GM19025 (cell line): ENCODE results near the gene METAP1D.
"Not testable (repeated sequence)": the region's sequence is repeated elsewhere in the genome, so short reads cannot be mapped to it uniquely, and the experiment has no call there.

Experiments used
- ATAC-seq: cut with Tn5 transposase; IDR thresholded peaks from one replicate; pipeline ENCODE4 v1.9.1; 2021; ENCODE audit warnings: mild to moderate bottlenecking, low read depth, moderate library complexity; ENCODE audit not compliant: unreplicated experiment

The METAP1D gene

DNA sequence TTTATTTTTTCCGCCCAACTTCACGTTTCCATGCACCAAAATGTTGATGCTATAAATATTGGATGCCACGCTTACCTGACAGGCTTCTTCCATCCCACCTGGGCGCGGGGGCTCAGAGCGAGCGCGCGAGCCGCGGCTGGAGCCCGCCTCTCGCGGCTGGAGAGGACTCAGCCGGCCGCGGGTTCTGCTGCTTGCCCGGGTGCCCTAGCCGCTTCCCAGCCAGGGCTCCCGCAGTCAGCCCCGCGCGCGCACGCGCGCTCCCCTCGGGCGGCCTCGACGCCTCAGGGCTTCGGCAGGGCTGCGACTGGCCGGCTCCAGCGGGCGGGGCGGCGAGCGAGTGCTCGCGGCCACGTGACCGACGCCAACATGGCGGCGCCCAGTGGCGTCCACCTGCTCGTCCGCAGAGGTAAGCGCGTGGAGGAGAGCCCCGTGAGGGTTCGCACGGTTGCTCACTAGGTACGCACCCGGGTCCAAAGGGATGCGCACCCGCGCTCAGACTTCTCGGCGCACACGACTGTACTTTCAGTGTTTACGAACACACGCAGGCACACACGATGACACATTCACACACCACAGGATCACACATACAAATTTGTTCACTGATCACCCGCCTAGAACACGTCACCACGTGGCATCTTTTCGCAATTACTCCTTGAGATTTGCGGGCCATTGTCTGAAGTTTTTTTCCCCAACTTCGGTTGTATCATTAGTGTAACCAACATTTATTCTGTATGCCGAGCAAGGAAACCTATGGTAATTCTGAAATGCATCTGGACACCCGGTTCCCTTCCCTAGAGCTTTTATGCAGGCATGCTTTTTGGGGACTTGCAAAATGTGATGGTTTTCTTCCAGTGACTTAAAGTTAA lies at the start of gene METAP1D:
TSS of gene METAP1D (plus strand) at position 350 of the 866 bp plus-strand sequence. CDS start at position 367, 17 bp downstream.
- peak; percentile 98 for ATAC-seq

DNA sequence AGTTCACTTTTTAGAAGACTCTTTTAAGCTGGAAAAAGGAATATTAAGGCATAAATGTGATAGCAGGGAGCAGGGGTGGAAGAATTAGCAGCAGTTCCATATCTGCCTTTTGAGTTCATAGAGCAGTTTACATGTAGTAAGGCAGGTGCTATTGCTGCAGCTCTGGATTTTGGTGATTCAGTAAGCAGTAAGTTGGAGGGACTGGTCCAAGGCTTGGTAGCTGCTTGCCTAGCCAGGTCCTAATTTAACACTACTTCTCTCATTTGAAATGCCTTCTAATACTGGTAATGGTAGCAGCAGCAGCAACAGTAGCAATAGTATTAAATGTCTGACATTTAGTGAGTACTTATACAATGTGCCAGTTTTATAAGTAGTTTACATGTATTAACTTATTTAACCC lies 47.5 kb upstream of the METAP1D start:
- no peak for ATAC-seq

DNA sequence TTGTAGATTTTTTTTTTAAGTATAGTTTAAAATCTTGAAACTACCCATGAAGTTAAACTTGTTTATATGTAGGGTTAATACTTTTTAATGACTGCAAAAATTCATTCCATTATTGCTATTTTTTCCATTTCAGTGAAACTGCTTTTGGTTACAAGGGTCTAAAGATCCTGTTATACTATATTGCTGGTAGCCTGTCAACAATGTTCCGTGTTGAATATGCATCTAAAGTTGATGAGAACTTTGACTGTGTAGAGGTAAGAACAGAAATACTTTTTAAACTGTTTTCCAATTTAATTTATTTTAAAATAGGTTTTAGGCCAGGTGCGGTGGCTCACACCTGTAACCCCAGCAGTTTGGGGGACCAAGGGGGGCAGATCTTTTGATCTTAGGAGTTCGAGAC lies 47.0 kb upstream of the METAP1D start:
- no peak for ATAC-seq

GRCh38 chr2:171956135-171956825 lies 43.5 kb upstream of the METAP1D start:
- ATAC-seq: no peak

DNA sequence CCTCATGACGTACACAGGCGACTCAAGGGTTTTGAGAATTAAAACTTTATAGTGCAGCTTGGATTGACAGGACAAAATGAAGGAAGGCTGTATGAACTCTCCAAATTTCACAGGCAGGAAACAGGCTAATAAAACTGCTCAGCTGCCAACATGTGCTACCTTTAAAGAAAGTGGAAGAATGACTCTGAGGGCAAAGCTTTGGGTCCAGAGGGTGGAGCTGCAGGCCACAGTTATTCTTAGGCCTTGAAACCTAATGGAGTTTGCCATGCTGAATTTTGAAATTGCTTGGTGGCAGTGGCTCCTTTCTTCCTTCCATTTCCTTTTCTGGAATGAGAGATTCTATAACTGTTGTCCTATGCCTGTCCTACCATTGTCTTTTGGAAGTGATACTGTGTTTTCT lies 42.7 kb upstream of the METAP1D start:
- ATAC-seq: no peak

DNA sequence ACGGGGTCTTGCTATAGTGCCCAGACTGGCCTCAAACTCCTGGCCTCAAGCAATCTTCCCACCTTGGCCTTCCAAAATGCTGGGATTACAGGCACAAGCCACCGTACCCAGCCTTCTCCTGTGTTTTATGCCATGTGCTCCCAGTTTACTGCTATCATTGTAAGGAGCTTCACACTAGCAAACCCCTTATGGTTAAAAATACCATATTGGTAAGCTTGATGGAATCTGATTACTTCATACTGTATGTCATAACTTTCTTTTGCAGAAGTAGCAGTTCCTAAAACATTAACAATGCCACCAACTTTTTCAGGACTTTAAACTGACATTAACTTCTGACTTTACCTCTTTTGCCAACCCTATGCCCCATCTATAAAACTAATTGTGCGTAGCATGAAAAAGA lies 41.3 kb upstream of the METAP1D start:
- ATAC-seq: no peak

- ATAC-seq: no peak
Measured at GRCh38 chr2:171959998-171960397, 39.8 kb upstream of the METAP1D start.

DNA sequence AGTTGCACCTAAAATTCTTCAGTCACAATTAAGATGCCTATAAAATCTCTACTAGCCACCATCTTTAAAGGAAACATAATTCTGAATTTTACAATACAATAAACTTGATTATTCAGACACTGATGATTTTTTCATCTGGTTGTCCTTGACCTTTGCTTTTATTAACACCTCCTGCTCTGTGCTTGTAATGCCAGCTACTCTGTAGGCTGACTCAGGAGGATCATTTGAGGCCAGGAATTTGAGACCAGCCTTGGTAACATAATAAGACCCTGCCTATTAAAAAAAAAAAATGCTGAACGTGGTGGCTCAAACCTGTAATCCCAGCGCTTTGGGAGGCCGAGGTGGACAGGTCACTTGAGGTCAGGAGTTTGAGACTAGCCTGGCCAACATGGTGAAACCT lies 39.2 kb upstream of the METAP1D start:
- ATAC-seq: no peak

DNA sequence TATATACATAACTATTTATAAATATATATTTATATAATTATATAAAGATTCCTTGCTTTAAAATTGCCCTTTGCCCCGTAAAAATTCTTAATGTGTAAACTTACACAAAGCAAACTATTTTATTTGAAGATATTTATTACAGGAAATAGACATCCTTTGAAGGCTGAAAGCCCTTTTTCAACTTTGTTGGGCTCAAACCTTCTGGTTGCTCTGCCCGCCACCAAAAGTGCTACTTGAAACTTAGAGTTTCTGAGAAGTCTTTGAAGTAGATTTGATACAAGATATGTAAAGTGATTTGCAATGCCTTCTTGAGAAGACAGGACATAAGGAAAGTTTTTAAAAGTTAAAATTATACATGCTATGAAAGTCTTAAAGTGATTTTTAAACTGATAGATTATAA lies 36.6 kb upstream of the METAP1D start:
- no peak for ATAC-seq

DNA sequence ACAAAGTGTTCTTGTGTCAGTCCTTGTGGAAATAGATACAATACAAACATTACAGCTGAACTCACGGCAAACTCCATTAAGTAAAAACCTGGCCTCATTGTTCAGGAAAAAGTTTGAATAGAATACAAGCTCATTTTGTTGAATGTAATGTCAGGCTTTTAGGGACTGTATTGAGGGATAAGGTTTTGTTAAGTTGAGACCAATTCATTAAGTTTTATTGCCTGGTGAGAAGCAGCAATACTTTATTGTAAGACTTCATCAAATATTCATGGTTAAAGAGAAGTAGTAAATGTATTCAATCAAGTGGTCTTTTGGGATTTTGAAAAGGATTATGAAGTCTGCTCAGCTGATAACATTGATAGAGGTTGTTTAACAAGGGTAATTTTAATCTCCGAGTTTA lies 35.4 kb upstream of the METAP1D start:
- no peak for ATAC-seq

DNA sequence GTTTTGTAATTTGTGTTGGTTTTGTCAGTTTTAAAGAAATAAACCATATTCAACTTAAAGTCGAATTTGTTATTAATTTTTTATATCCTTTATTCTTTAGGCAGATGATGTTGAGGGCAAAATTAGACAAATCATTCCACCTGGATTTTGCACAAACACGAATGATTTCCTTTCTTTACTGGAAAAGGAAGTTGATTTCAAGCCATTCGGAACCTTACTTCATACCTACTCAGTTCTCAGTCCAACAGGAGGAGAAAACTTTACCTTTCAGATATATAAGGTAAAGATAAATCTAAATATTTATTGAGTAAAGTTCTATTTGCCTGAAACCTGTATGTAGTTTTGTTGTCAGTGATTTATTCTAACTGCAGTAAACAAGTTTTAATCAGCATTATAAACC lies 34.5 kb upstream of the METAP1D start:
- ATAC-seq: no peak

DNA sequence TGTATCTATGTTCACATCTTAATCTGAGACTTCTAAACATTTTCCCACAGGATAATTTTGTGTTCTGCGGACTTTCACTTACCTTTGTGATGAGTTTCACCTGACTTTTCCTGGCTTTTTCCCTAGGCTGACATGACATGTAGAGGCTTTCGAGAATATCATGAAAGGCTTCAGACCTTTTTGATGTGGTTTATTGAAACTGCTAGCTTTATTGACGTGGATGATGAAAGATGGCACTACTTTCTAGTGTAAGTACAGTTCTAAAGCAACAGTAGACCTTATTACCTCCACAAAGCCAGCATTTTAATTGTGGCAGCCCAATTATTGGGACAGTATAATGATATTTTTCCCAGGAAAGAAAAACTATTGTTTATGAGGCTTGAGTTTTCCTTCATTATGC lies 34.1 kb upstream of the METAP1D start:
- no peak for ATAC-seq

- ATAC-seq: no peak
Measured at GRCh38 chr2:171966235-171966634, 33.5 kb upstream of the METAP1D start.

DNA sequence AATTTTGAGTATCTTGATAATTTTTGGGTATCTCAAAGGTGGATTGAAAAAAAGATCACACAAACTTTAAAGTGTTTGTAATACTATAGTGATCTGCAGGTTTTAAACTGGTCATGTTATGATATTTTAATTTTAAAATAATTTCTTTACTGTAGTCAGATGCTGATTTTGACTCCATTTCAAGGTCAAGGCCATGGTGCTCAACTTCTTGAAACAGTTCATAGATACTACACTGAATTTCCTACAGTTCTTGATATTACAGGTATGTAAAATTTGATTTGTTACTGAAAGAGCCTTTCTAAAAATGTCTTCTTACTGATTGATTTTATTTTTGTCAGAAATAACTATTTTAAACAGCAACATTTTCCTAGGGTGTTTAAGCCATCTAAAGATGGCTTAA lies 33.1 kb upstream of the METAP1D start:
- no peak for ATAC-seq

DNA sequence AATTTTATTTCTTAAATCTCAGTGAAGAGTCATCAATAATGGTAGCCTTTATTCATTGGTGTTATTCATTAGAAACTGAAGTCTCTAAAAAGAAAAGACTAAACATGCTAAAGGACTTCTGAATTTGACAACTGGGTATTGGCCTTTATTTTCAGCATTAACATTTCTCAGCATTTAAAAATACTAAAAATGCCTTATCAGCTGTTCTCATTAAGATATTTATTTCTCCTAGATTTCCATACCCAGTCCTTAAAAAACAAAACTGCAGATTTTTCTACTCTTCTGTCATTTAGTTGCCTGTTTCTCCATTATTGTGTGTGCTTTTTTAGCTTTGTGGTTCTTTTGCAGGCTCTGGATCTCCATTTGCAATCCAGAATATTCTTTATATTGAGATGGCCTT lies 31.2 kb upstream of the METAP1D start:
- no peak for ATAC-seq

DNA sequence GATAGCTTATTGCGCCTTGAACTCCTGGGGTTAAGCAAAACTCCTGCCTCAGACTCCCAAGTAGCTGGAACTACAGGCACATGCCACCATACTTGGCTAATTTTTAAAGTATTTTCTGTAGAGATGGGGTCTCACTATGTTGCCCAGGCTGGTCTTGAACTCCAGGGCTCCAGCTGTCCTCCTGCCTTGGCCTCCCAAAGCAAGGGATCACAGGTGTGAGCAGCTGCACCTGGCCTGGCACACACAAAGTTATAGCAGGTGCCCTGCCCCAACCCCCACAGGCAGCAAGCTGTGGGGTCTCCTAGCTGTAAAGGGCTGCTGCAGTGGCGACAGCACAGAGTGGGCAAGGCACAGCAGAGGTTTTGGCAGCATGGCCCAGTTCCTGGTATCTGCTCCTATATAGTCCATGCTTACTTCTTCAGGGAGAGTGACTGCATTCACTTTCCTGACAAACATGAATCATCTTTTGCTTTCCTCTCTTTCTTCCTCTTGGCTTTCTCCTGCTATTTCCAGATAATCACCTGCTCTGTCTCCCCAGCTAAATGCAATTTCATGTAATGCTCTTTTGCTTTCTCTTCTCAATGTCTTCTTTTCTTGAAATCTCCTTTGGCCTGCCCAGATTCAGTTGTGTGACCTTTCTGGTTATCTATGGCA lies 27.3 kb upstream of the METAP1D start:
- ATAC-seq: no peak

DNA sequence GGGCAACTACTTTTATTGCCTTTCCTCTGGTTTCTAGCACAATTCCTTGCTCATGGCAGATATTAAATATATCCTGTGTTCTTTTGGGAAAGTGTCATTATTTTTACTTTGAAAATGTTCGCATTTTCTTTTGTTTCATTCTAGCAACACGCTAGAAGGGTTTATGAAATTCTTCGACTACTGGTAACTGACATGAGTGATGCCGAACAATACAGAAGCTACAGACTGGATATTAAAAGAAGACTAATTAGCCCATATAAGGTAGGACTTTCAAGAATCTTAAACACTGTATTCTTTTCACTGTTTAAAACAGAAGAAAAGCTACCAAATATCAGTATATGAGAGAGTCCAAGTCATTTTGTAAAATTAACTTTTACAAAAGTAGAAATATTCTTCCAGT lies 20.6 kb upstream of the METAP1D start:
- ATAC-seq: no peak

- not testable (repeated sequence) for ATAC-seq
Measured at GRCh38 chr2:171983924-171984323, 15.8 kb upstream of the METAP1D start.

DNA sequence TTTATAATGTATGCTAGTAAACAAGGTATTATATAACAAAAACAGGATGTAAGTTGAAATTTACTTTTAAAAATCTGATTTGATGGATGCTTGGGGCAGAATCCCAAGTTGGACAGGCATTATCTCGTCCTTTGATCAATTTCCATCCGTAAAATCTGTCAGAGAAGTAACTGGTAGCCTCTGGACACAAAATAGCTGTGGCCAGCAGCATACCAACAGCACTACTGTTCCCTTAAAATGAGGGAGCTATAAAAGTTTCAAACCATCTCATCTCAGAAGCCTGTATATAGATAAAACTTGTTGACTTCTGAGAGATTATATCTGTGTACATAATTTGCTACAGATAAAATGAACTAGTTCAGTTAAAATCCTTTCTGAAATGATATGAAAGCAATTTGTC lies 14.7 kb upstream of the METAP1D start:
- no peak for ATAC-seq

- ATAC-seq: no peak
Measured at GRCh38 chr2:171986778-171987177, 13.0 kb upstream of the METAP1D start.

GRCh38 chr2:171991027-171991426 lies 8.7 kb upstream of the METAP1D start:
- no peak for ATAC-seq
